SK-N-MC (cell line): ENCODE results near the gene PRKRA.

Experiments used
- EZH2 ChIP-seq: fragments of 200-600 bp; sonication (generic); IDR thresholded peaks from one replicate; pipeline ENCODE4 v1.6.1; 2017; ENCODE audit warnings: antibody characterized with exemption
- FOXP2 ChIP-seq: optimal IDR thresholded peaks from 2 replicates; pipeline ENCODE3; 2011; ENCODE audit warnings: mild to moderate bottlenecking, moderate library complexity; ENCODE audit not compliant: insufficient read depth; ENCODE audit errors: extremely low read length, control extremely low read depth
- POLR2AphosphoS5 ChIP-seq: IDR thresholded peaks from 2 replicates; pipeline ENCODE4 v1.6.1; 2012; ENCODE audit warnings: mild to moderate bottlenecking, low read depth, low read length, borderline replicate concordance

DNA sequence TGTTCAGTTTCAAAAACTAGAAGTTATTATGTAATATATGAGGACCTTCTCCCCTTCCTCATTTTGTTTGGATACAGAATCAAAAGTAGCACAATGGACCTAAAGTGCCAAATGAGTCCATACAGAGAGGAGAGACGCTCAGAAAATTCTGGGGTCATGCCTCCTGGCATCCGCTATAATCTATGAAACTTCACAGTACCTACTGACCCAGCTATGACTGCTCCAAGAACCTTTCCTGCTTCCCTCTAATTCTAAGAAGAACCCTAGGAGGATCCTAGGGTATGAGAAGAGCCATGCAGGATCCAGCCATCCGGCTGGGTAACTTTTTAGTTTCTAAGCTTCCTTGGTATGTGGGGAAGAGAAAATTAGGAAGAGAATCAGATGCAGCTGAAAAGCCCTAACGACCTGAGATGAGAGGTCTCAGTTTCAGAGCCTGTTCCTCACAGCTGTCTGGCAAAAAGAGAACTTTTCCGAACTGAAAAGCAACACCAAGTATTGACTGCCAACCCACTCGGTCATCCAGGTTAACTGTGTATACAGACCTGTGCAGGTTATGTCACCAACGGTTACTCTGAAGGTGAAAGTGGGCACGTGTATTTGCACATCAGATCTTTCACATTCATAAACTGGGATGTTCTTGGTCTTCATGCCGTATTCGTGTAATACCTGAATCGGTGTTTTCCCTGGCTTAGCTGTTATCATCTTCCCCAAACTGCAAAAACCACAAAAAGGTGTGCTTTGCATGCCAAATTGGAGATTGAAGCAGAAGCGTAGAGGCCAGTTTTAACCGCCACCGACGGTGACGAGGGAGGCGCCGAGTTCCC lies 1.1 kb downstream of the PRKRA start:
- TF ChIP-seq POLR2AphosphoS5 (no peak), EZH2 (no peak), FOXP2 (no peak)
